ENCODE measurements around the gene CROCC. TPM values are rescaled to one million over a fixed set of nuclear protein-coding genes. Genes with fewer than 3 reads are reported as not detected.

CROCC gene
- total and polyA plus RNA-seq, 9 of the 15 experiments (the other 6 are each of a cell fraction or from before 2014, with no cell fraction given), result 0.17 to 15.4 (median 7.6) TPM

DNA sequence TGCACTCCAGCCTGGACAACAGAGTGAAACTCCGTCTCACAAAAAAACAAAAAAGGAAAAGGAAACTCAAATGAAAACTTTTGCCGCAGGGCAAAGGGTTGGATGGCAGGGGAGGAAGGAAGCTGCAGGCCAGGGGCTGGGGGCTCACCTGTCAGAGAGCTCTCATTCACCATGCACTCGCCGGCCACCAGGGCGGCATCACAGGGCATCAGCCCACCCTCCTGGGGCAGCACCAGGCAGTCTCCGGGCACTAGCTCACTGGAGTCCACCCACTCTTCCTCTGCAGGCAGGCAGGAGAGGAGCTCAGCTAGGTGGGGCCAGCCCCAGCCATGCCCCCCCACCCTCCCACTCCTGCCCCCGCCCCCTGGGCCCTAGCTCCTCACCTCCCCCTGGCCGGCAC, 78.1 kb downstream of the CROCC start:
- Histone ChIP-seq H3K9ac (ENCODE audit: insufficient read depth in 1 of 2, low read depth in 2 of 2, low read length in 2 of 2) (no peak overlapping the region), H3K9me1 (ENCODE audit: control insufficient read depth, insufficient read depth, low read length) (no peaks in the 10 kb centered on the region), H3K27ac (ENCODE audit: extremely low read depth, low read depth, low read length) (no peak overlapping the region), H4K20me1 (replicated peaks; ENCODE audit: control insufficient read depth, insufficient read depth, low read length) (no peaks in the 10 kb centered on the region), H3K4me1 (replicated peaks in 1 of 2; ENCODE audit: control insufficient read depth in 2 of 2, insufficient read depth in 2 of 2, low read length in 2 of 2) (peaks cover 0 to 22% of the 10 kb centered on the region in 2 experiments; a peak in 1 of 5 replicates), H2AFZ (ENCODE audit: low read depth, low read length) (no peak overlapping the region), H3K79me2 (ENCODE audit: control insufficient read depth, insufficient read depth, low read length) (no peaks in the 10 kb centered on the region), H3K4me2 (ENCODE audit: insufficient read depth, low read length) (no peak overlapping the region), H3K9me3 (replicated peaks; ENCODE audit: control insufficient read depth, insufficient read depth, low read depth, low read length) (no peaks in the 10 kb centered on the region), H3K4me3 (no peak overlapping the region), H3K36me3 (ENCODE audit: control insufficient read depth, insufficient read depth, low read length) (peaks cover 32% of the 10 kb centered on the region; the same call in 2 of the 3 replicates), H3K27me3 (ENCODE audit: control insufficient read depth in 2 of 2, insufficient read depth in 2 of 2, low read length in 2 of 2) (no peaks in the 10 kb centered on the region)
- ATAC-seq, result no peak
- intact Hi-C loops (cut with micrococcal nuclease) (no loop called here), in situ Hi-C loops (cut with MboI) (no loop called here)
- DNase-seq (ENCODE audit: extremely low read depth in 1 of 4, low spot score in 3 of 4), result no peak
- no peak for FAIRE-seq
- TF ChIP-seq, protein P1, sequence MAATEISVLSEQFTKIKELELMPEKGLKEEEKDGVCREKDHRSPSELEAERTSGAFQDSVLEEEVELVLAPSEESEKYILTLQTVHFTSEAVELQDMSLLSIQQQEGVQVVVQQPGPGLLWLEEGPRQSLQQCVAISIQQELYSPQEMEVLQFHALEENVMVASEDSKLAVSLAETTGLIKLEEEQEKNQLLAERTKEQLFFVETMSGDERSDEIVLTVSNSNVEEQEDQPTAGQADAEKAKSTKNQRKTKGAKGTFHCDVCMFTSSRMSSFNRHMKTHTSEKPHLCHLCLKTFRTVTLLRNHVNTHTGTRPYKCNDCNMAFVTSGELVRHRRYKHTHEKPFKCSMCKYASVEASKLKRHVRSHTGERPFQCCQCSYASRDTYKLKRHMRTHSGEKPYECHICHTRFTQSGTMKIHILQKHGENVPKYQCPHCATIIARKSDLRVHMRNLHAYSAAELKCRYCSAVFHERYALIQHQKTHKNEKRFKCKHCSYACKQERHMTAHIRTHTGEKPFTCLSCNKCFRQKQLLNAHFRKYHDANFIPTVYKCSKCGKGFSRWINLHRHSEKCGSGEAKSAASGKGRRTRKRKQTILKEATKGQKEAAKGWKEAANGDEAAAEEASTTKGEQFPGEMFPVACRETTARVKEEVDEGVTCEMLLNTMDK (IDR thresholded peaks at IDR 0.05; ENCODE audit: borderline replicate concordance, insufficient read depth, low read depth, low read length, poor library complexity, severe bottlenecking), result peak; percentile 16
- TF ChIP-seq, protein P2, sequence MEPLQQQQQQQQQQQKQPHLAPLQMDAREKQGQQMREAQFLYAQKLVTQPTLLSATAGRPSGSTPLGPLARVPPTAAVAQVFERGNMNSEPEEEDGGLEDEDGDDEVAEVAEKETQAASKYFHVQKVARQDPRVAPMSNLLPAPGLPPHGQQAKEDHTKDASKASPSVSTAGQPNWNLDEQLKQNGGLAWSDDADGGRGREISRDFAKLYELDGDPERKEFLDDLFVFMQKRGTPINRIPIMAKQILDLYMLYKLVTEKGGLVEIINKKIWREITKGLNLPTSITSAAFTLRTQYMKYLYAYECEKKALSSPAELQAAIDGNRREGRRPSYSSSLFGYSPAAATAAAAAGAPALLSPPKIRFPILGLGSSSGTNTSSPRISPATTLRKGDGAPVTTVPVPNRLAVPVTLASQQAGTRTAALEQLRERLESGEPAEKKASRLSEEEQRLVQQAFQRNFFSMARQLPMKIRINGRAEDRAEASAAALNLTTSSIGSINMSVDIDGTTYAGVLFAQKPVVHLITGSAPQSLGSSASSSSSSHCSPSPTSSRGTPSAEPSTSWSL (CRISPR knock-in tag; IDR thresholded peaks at IDR 0.05; ENCODE audit: borderline replicate concordance), result no peak
- POLR2A ChIA-PET, result interaction anchor here (0.6 kb wide), 1 partner anchor 95 kb away, joined by 3 read pairs; no protein-coding TSS in a partner anchor
- no TSS peak for BruUV-seq (replicated peaks)
- 83% methylated on average over 6 of the region's 8 CpGs for WGBS (ENCODE audit: insufficient coverage, low coverage, missing lambda C conversion rate)
- CTCF ChIA-PET (ENCODE audit: low intra/inter-chr PET ratio), result no interaction called here
